ENCODE data around the gene SLC22A2. TPM values are rescaled to one million over a fixed set of nuclear protein-coding genes. Genes with fewer than 3 reads are reported as not detected.
A peak's percentile ranks its signal among the peaks of the same experiment; 100 is the strongest.

SLC22A2 gene
- polyA plus RNA-seq, 1 donor = 0.04 TPM

GRCh38 chr6:160261991-160262680 lies 3.5 kb upstream of the SLC22A2 start:
- no peak overlapping the region for H3K4me3 ChIP-seq (ENCODE audit: low read length)
- H3K4me1 ChIP-seq (ENCODE audit: control insufficient read depth, insufficient read depth, low read length) = peaks cover 41% of the 10 kb centered on the region
- H3K36me3 ChIP-seq (ENCODE audit: control insufficient read depth, insufficient read depth, low read length) = no peaks in the 10 kb centered on the region
- H3K9me3 ChIP-seq (ENCODE audit: control insufficient read depth, low read depth, low read length) = no peaks in the 10 kb centered on the region
- WGBS (ENCODE audit: insufficient coverage, low lambda C conversion rate) = no CpG with 5 or more reads among the region's 7 CpGs
- no peaks in the 10 kb centered on the region for H3K27me3 ChIP-seq (ENCODE audit: control insufficient read depth, insufficient read depth, low read length)
- no peak overlapping the region for H3K27ac ChIP-seq (ENCODE audit: low read length)
- DNase-seq = peak; percentile 42 to 59

- Histone ChIP-seq H3K4me3 (ENCODE audit: low read length) (no peak overlapping the region), H3K4me1 (ENCODE audit: control insufficient read depth, insufficient read depth, low read length) (peaks cover 41% of the 10 kb centered on the region), H3K36me3 (ENCODE audit: control insufficient read depth, insufficient read depth, low read length) (no peaks in the 10 kb centered on the region), H3K27ac (ENCODE audit: low read length) (no peak overlapping the region), H3K27me3 (ENCODE audit: control insufficient read depth, insufficient read depth, low read length) (no peaks in the 10 kb centered on the region), H3K9me3 (ENCODE audit: control insufficient read depth, low read depth, low read length) (no peaks in the 10 kb centered on the region)
- no CpG with 5 or more reads among the region's 6 CpGs for WGBS (ENCODE audit: insufficient coverage, low lambda C conversion rate)
- peak in 1 of 2 donors; percentile 47 for DNase-seq
These were observed 2.3 kb upstream of the SLC22A2 start for GRCh38 chr6:160260803-160261450.

- no peaks in the 10 kb centered on the region for H3K9me3 ChIP-seq (ENCODE audit: control insufficient read depth, low read depth, low read length)
- no CpG with 5 or more reads among the region's 14 CpGs for WGBS (ENCODE audit: insufficient coverage, low lambda C conversion rate)
- no peak for DNase-seq
- peaks cover 45% of the 10 kb centered on the region for H3K4me1 ChIP-seq (ENCODE audit: control insufficient read depth, insufficient read depth, low read length)
- no peak overlapping the region for H3K27ac ChIP-seq (ENCODE audit: low read length)
- H3K36me3 ChIP-seq (ENCODE audit: control insufficient read depth, insufficient read depth, low read length) = no peaks in the 10 kb centered on the region
- no peaks in the 10 kb centered on the region for H3K27me3 ChIP-seq (ENCODE audit: control insufficient read depth, insufficient read depth, low read length)
- no peak overlapping the region for H3K4me3 ChIP-seq (ENCODE audit: low read length)
These were observed 1.7 kb upstream of the SLC22A2 start for GRCh38 chr6:160260367-160260766.

- no peaks in the 10 kb centered on the region for H3K27me3 ChIP-seq (ENCODE audit: control insufficient read depth, insufficient read depth, low read length)
- WGBS (ENCODE audit: insufficient coverage, low lambda C conversion rate) = no CpG with 5 or more reads among the region's 8 CpGs
- no peak overlapping the region for H3K27ac ChIP-seq (ENCODE audit: low read length)
- H3K9me3 ChIP-seq (ENCODE audit: control insufficient read depth, low read depth, low read length) = no peaks in the 10 kb centered on the region
- H3K4me3 ChIP-seq (ENCODE audit: low read length) = no peak overlapping the region
- no peaks in the 10 kb centered on the region for H3K36me3 ChIP-seq (ENCODE audit: control insufficient read depth, insufficient read depth, low read length)
- peaks cover 45% of the 10 kb centered on the region for H3K4me1 ChIP-seq (ENCODE audit: control insufficient read depth, insufficient read depth, low read length)
- no peak for DNase-seq
These were observed 977 bp upstream of the SLC22A2 start for GRCh38 chr6:160259598-160259997.

GRCh38 chr6:160259143-160259425 lies 463 bp upstream of the SLC22A2 start:
- Histone ChIP-seq H3K4me3 (ENCODE audit: low read length) (no peak overlapping the region), H3K36me3 (ENCODE audit: control insufficient read depth, insufficient read depth, low read length) (no peaks in the 10 kb centered on the region), H3K27ac (ENCODE audit: low read length) (no peak overlapping the region), H3K4me1 (ENCODE audit: control insufficient read depth, insufficient read depth, low read length) (peaks cover 44% of the 10 kb centered on the region), H3K9me3 (ENCODE audit: control insufficient read depth, low read depth, low read length) (no peaks in the 10 kb centered on the region), H3K27me3 (ENCODE audit: control insufficient read depth, insufficient read depth, low read length) (no peaks in the 10 kb centered on the region)
- DNase-seq = no peak
- WGBS (ENCODE audit: insufficient coverage, low lambda C conversion rate) = no CpG with 5 or more reads among the region's 8 CpGs

GRCh38 chr6:160256445-160256844 lies 2.2 kb downstream of the SLC22A2 start:
- H3K27ac ChIP-seq (ENCODE audit: low read length) = no peak overlapping the region
- DNase-seq = no peak
- H3K9me3 ChIP-seq (ENCODE audit: control insufficient read depth, low read depth, low read length) = no peaks in the 10 kb centered on the region
- H3K36me3 ChIP-seq (ENCODE audit: control insufficient read depth, insufficient read depth, low read length) = no peaks in the 10 kb centered on the region
- no peaks in the 10 kb centered on the region for H3K27me3 ChIP-seq (ENCODE audit: control insufficient read depth, insufficient read depth, low read length)
- WGBS (ENCODE audit: insufficient coverage, low lambda C conversion rate) = no CpG with 5 or more reads among the region's 1 CpG
- peaks cover 25% of the 10 kb centered on the region for H3K4me1 ChIP-seq (ENCODE audit: control insufficient read depth, insufficient read depth, low read length)
- H3K4me3 ChIP-seq (ENCODE audit: low read length) = no peak overlapping the region

GRCh38 chr6:160254467-160255312 lies 3.9 kb downstream of the SLC22A2 start:
- DNase-seq = peak; percentile 97 to 99
- Histone ChIP-seq H3K27me3 (ENCODE audit: control insufficient read depth, insufficient read depth, low read length) (no peaks in the 10 kb centered on the region), H3K36me3 (ENCODE audit: control insufficient read depth, insufficient read depth, low read length) (no peaks in the 10 kb centered on the region), H3K4me1 (ENCODE audit: control insufficient read depth, insufficient read depth, low read length) (peaks cover 13% of the 10 kb centered on the region), H3K27ac (ENCODE audit: low read length) (peak overlapping the region; percentile 85), H3K9me3 (ENCODE audit: control insufficient read depth, low read depth, low read length) (no peaks in the 10 kb centered on the region), H3K4me3 (ENCODE audit: low read length) (no peak overlapping the region)
- WGBS (ENCODE audit: insufficient coverage, low lambda C conversion rate) = 17% methylated on average over 2 of the region's 7 CpGs

GRCh38 chr6:160253714-160254113 lies 4.9 kb downstream of the SLC22A2 start:
- no peak for DNase-seq
- H3K4me3 ChIP-seq (ENCODE audit: low read length) = no peak overlapping the region
- no peaks in the 10 kb centered on the region for H3K36me3 ChIP-seq (ENCODE audit: control insufficient read depth, insufficient read depth, low read length)
- H3K4me1 ChIP-seq (ENCODE audit: control insufficient read depth, insufficient read depth, low read length) = peaks cover 13% of the 10 kb centered on the region
- H3K27me3 ChIP-seq (ENCODE audit: control insufficient read depth, insufficient read depth, low read length) = no peaks in the 10 kb centered on the region
- WGBS (ENCODE audit: insufficient coverage, low lambda C conversion rate) = no CpG with 5 or more reads among the region's 1 CpG
- no peak overlapping the region for H3K27ac ChIP-seq (ENCODE audit: low read length)
- H3K9me3 ChIP-seq (ENCODE audit: control insufficient read depth, low read depth, low read length) = no peaks in the 10 kb centered on the region

- Histone ChIP-seq H3K9me3 (ENCODE audit: control insufficient read depth, low read depth, low read length) (no peaks in the 10 kb centered on the region), H3K4me1 (ENCODE audit: control insufficient read depth, insufficient read depth, low read length) (peaks cover 13% of the 10 kb centered on the region), H3K36me3 (ENCODE audit: control insufficient read depth, insufficient read depth, low read length) (no peaks in the 10 kb centered on the region), H3K27ac (ENCODE audit: low read length) (no peak overlapping the region), H3K27me3 (ENCODE audit: control insufficient read depth, insufficient read depth, low read length) (no peaks in the 10 kb centered on the region), H3K4me3 (ENCODE audit: low read length) (no peak overlapping the region)
- no peak for DNase-seq
- WGBS (ENCODE audit: insufficient coverage, low lambda C conversion rate) = no CpG with 5 or more reads among the region's 3 CpGs
These were observed 5.3 kb downstream of the SLC22A2 start for GRCh38 chr6:160253292-160253691.

GRCh38 chr6:160252073-160252813 lies 6.4 kb downstream of the SLC22A2 start:
- Histone ChIP-seq H3K36me3 (ENCODE audit: control insufficient read depth, insufficient read depth, low read length) (no peaks in the 10 kb centered on the region), H3K4me1 (ENCODE audit: control insufficient read depth, insufficient read depth, low read length) (peaks cover 13% of the 10 kb centered on the region), H3K27ac (ENCODE audit: low read length) (no peak overlapping the region), H3K27me3 (ENCODE audit: control insufficient read depth, insufficient read depth, low read length) (no peaks in the 10 kb centered on the region), H3K4me3 (ENCODE audit: low read length) (no peak overlapping the region), H3K9me3 (ENCODE audit: control insufficient read depth, low read depth, low read length) (no peaks in the 10 kb centered on the region)
- WGBS (ENCODE audit: insufficient coverage, low lambda C conversion rate) = no CpG with 5 or more reads among the region's 1 CpG
- DNase-seq = no peak

Data from large intestine (tissue), 3 donors.